A549 (cell line): ENCODE data around the gene VSIG8. TPM values are rescaled to one million over a fixed set of nuclear protein-coding genes. Genes with fewer than 3 reads are reported as not detected.

ENCODE experiments used
- ATAC-seq, 2 experiments: fragments of 200-7000 bp in 1 of 2; fragments of >200 bp in 1 of 2; cut with Nextera tagmentation in 1 of 2; cut with Tn5 transposase in 1 of 2; 3 replicates each; pipeline versions ENCODE4 v1.8.0 to v1.9.1; 2018 to 2020; ENCODE audit warnings: mild to moderate bottlenecking in 1 of 2, moderate library complexity in 1 of 2
- CTCF ChIA-PET: fragments of 300-600 bp; sonication (Branson Sonifier 250); formaldehyde crosslinking; extraction: SDS; loops from one replicate; lab custom pipeline; 2021; ENCODE audit warnings: antibody characterized with exemption, inconsistent platforms; lab: Yijun Ruan, JAX
- POLR2A ChIA-PET: fragments of 350-600 bp; formaldehyde crosslinking; extraction: SDS; loops from one replicate; lab custom pipeline; 2021; ENCODE audit warnings: antibody characterized with exemption, inconsistent platforms; lab: Yijun Ruan, JAX
- DNase-seq, 2 experiments: peaks; one replicate each; pipeline versions ENCODE4 v3.0.0 to v3.0.0-alpha.2; 2011 to 2016; ENCODE audit warnings: low read depth in 1 of 2, low spot score in 1 of 2
- FAIRE-seq: peaks from 2 replicates; lab custom pipeline; 2011; peaks lifted over from hg19 to GRCh38; lab: Jason Lieb, UNC
- H3K27ac ChIP-seq, 2 experiments: fragments of >200 bp; sonication (Bioruptor Twin); formaldehyde crosslinking; 3 replicates each; pipeline ENCODE4 v1.5.1; 2016 to 2017
- H3K4me1 ChIP-seq: fragments of >200 bp; sonication (Bioruptor Twin); formaldehyde crosslinking; 3 replicates; pipeline ENCODE4 v1.6.1; 2016
- H3K4me2 ChIP-seq: fragments of >200 bp; sonication (Bioruptor Twin); formaldehyde crosslinking; 3 replicates; pipeline ENCODE4 v1.6.1; 2016
- H3K4me3 ChIP-seq: fragments of >200 bp; sonication (Bioruptor Twin); formaldehyde crosslinking; 3 replicates; pipeline ENCODE4 v1.5.1; 2016
- H3K9me3 ChIP-seq: fragments of >200 bp; sonication (Bioruptor Twin); formaldehyde crosslinking; 3 replicates; pipeline ENCODE4 v1.6.1; 2016
- BHLHE40 ChIP-seq: IDR thresholded peaks from 2 replicates; pipeline ENCODE4 v1.6.1; 2012; ENCODE audit warnings: low read depth, low read length, inconsistent platforms
- CBX8 ChIP-seq: fragments of 200-600 bp; sonication (generic); IDR thresholded peaks from 2 replicates; pipeline ENCODE4 v1.6.1; 2016
- CHD2 ChIP-seq: fragments of 150-350 bp; IDR thresholded peaks from 2 replicates; pipeline ENCODE4 v1.6.1; 2014; ENCODE audit warnings: low read length; ENCODE audit not compliant: partially characterized antibody
- FOSL2 ChIP-seq, 2 experiments: fragments of 450-650 bp in 1 of 2; fragments of >200 bp in 1 of 2; sonication (Bioruptor Twin) in 1 of 2; formaldehyde crosslinking; IDR thresholded peaks; 2 replicates each; pipeline versions ENCODE4 v1.5.0 to v1.6.1; 2016 to 2020; ENCODE audit warnings: mild to moderate bottlenecking in 1 of 2, moderate library complexity in 1 of 2
- HDAC2 ChIP-seq: fragments of 200-600 bp; sonication (generic); IDR thresholded peaks from 2 replicates; pipeline ENCODE4 v1.6.1; 2016
- HEYL ChIP-seq: fragments of 250-450 bp; sonication (Bioruptor Pico); IDR thresholded peaks from 2 replicates; pipeline ENCODE4 v1.8.0; 2021; ENCODE audit warnings: mild to moderate bottlenecking, moderate library complexity
- HOXA7 ChIP-seq: fragments of 250-450 bp; sonication (Bioruptor Pico); IDR thresholded peaks from 2 replicates; pipeline ENCODE4 v1.5.0; 2020; ENCODE audit warnings: mild to moderate bottlenecking, moderate library complexity
- HOXB13 ChIP-seq: fragments of 250-450 bp; sonication (Bioruptor Pico); IDR thresholded peaks from 2 replicates; pipeline ENCODE4 v1.5.0; 2020; ENCODE audit warnings: low read depth, mild to moderate bottlenecking, moderate library complexity
- JUN ChIP-seq, 2 experiments: fragments of >200 bp; sonication (Bioruptor Twin); formaldehyde crosslinking; IDR thresholded peaks; 2 replicates in 1 of 2; 3 replicates in 1 of 2; pipeline ENCODE4 v1.6.1; 2016 to 2017
- JUNB ChIP-seq: fragments of >200 bp; sonication (Bioruptor Twin); formaldehyde crosslinking; IDR thresholded peaks from 2 replicates; pipeline ENCODE4 v1.6.1; 2016
- KDM1A ChIP-seq: fragments of 200-600 bp; sonication (generic); IDR thresholded peaks from 2 replicates; pipeline ENCODE4 v1.6.1; 2016; ENCODE audit warnings: low read depth, mild to moderate bottlenecking
- KDM5A ChIP-seq: fragments of 200-600 bp; sonication (generic); IDR thresholded peaks from 2 replicates; pipeline ENCODE4 v1.6.1; 2016; ENCODE audit warnings: antibody characterized with exemption, mild to moderate bottlenecking
- MAFK ChIP-seq: fragments of 450-650 bp; IDR thresholded peaks from 2 replicates; pipeline ENCODE4 v1.6.1; 2014; ENCODE audit not compliant: partially characterized antibody
- MAZ ChIP-seq: fragments of 150-350 bp; IDR thresholded peaks from 2 replicates; pipeline ENCODE4 v1.6.1; 2014; ENCODE audit warnings: antibody characterized with exemption, low read depth, low read length, borderline replicate concordance
- NFE2L2 ChIP-seq: fragments of 150-350 bp; conservative IDR thresholded peaks from 2 replicates; pipeline ENCODE4 v1.6.1; 2014; ENCODE audit warnings: low read length
- NPAS2 ChIP-seq: fragments of 250-450 bp; sonication (Bioruptor Pico); IDR thresholded peaks from 2 replicates; pipeline ENCODE4 v1.8.0; 2022; ENCODE audit warnings: mild to moderate bottlenecking, moderate library complexity, borderline replicate concordance
- POLR2AphosphoS2 ChIP-seq: conservative IDR thresholded peaks from 2 replicates; pipeline ENCODE4 v1.6.1; 2012; ENCODE audit warnings: low read length, improper control_type of control experiment, inconsistent platforms
- RAD21 ChIP-seq, 2 experiments: fragments of >200 bp in 1 of 2; sonication (Bioruptor Twin) in 1 of 2; formaldehyde crosslinking in 1 of 2; IDR thresholded peaks in 1 of 2; conservative IDR thresholded peaks in 1 of 2; 2 replicates in 1 of 2; 3 replicates in 1 of 2; pipeline ENCODE4 v1.6.1; 2012 to 2018; ENCODE audit warnings: inconsistent platforms in 1 of 2
- RARB ChIP-seq: fragments of 250-450 bp; sonication (Bioruptor Pico); IDR thresholded peaks from 2 replicates; pipeline ENCODE4 v1.8.0; 2021; ENCODE audit warnings: mild to moderate bottlenecking, moderate library complexity
- SMC3 ChIP-seq: fragments of >200 bp; sonication (Bioruptor Twin); formaldehyde crosslinking; IDR thresholded peaks from 3 replicates; pipeline ENCODE4 v1.6.1; 2018; ENCODE audit warnings: inconsistent platforms
- TFCP2L1 ChIP-seq: fragments of 250-450 bp; sonication (Bioruptor Pico); IDR thresholded peaks from 2 replicates; pipeline ENCODE4 v1.5.0; 2021; ENCODE audit warnings: mild to moderate bottlenecking
- TP53 ChIP-seq: fragments of 250-450 bp; sonication (Bioruptor Pico); IDR thresholded peaks from 2 replicates; pipeline ENCODE4 v1.5.0; 2021; ENCODE audit warnings: mild to moderate bottlenecking, moderate library complexity
- ZC3H11A ChIP-seq: fragments of 450-650 bp; IDR thresholded peaks from 2 replicates; pipeline ENCODE4 v1.6.1; 2014; ENCODE audit warnings: antibody characterized with exemption, mild to moderate bottlenecking
- ZFP36 ChIP-seq: fragments of 450-650 bp; IDR thresholded peaks from 2 replicates; pipeline ENCODE4 v1.6.1; 2014; ENCODE audit warnings: borderline replicate concordance; ENCODE audit not compliant: partially characterized antibody
- ZNF302 ChIP-seq: fragments of 250-450 bp; sonication (Bioruptor Pico); IDR thresholded peaks from 2 replicates; pipeline ENCODE4 v1.9.0; 2021; ENCODE audit warnings: inconsistent platforms, mild to moderate bottlenecking, moderate library complexity
- WGBS: methylation state at CpG from one replicate; pipeline ENCODE4 v1.1.6; 2017; ENCODE audit errors: missing lambda C conversion rate; 5-methylcytosine and 5-hydroxymethylcytosine counted together
- polyA plus RNA-seq, 4 experiments: library from polyadenylated mRNA; depleted of rRNA in 3 of 4; stranded (reverse); fragments of >200 nt; fragmentation: RNase III in 1 of 4; extraction: RNeasy Plus Mini Kit Qiagen cat#74134 plus additional on column Dnase treatment in 1 of 4; gene quantifications; 2 replicates in 3 of 4; 3 replicates in 1 of 4; pipeline ENCODE4 v1.2.3, GENCODE V29; 2011 to 2017
- TF ChIP-seq, protein P1 (sequence below): IDR thresholded peaks from 2 replicates; pipeline ENCODE4 v1.6.1; 2012; ENCODE audit warnings: low read depth, borderline replicate concordance
- TF ChIP-seq, protein P2 (sequence below): IDR thresholded peaks from 2 replicates; pipeline ENCODE4 v1.6.1; 2012
- TF ChIP-seq, protein P3 (sequence below): fragments of 200-600 bp; sonication (generic); IDR thresholded peaks from 2 replicates; pipeline ENCODE4 v1.6.1; 2016; ENCODE audit warnings: antibody characterized with exemption, mild to moderate bottlenecking, moderate library complexity
- TF ChIP-seq, protein P4 (sequence below): fragments of >200 bp; sonication (Bioruptor Twin); formaldehyde crosslinking; IDR thresholded peaks from 3 replicates; pipeline ENCODE4 v1.5.1; 2016

Gene VSIG8
- polyA plus RNA-seq, 2 of the 4 experiments (the other 2 are of a cell fraction), result 0.04 to 0.09 TPM

DNA sequence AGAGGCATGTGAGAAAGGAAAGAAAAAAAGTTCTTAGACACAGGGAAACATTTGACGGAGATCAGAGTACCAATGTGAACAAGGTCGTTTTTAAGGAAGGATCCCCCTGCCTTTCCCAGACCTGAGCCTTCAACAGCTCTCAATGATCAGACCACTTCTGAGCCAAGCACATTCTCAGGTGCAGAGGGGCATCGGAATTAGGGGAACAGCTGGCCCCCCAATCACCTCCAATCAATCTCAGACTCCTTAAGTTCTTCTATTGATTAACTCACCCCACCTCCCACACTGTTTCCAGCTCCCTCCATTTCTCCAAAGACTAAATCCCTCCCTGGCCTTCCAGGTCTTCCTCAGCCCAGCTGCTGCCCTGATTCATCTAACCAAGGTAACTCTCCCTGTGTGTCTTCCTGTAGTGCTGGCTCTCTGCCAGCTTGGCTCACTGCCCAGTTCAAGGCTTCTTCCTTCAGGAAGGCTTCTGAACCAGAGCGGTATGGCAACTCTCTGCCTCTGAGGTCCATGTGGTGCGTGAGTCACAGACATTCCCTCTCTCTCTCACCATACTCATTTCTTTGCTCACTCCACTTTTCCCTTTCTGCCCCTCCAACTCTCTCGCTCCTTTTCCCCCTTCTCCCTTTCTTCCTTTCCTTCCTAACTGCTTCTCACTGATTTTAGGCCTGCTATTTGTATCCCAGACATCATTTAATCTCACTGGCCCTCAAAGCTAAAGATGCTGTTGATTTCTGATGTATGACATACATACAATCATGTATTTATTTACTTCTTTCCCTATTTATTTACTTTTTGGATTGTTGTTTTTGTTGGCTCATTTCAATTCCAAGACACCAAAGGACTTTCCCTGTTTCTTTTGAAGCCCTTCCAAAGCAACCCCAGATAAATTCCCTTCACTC lies 19.4 kb upstream of the VSIG8 start (continued):
- TF ChIP-seq TFCP2L1 (no peak), TP53 (no peak), BHLHE40 (no peak), HEYL (no peak), SMC3 (0 out of 3 replicates have a peak, but pooled peaks have one; percentile 7), JUNB (peak; percentile 62), RAD21 (conservative IDR thresholded peaks at IDR 0.05 in 1 of 2, IDR thresholded peaks at IDR 0.05 in 1 of 2) (0 out of 5 replicates have a peak, but pooled peaks of 1 of the 2 experiments have one; percentile 2), ZFP36 (no peak), JUN (IDR thresholded peaks at IDR 0.05) (peak in 1 of 2 experiments; percentile 60; a peak in 1 of 5 replicates), HOXB13 (no peak)

DNA sequence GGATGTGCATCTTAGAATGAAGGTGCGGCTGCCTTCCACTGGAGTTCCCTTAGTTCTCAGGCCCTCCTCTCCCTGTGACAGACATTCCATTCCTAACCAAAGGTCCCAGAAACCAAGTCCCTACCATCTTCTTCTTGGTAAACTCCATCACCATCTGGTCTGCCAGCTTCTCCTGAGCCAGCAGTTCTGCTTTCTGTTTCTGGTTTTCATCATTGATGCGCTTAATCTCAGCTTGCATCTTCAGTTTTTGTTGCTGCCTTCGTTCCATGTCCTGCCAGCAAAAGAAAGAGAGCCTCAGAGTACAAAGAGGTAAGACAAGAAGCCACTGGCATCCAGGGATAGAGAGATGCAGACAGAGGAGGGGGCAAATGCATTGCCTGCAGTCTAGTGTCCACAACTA lies 18.0 kb upstream of the VSIG8 start:
- no peak for FAIRE-seq
- POLR2A ChIA-PET, result no interaction called here

DNA sequence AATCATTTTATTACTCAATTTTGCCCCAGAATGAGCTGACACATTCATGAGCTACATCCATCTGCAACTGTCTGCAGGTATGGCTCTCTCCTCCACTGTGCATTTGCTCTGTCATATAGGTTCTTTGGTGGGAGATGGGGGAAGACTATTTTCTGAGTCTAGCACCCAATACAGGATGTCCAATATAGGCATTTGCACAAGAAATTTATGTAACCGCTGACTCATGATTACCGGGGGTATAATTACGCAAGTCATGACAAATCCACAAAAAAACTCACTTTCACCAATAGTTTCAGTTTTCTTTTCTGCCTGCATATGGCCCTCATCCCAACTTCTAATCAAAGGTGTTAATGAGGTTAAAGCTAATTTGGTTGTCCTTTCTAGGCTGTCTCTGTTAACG lies 17.5 kb upstream of the VSIG8 start:
- peak overlapping the region; percentile 51 for H3K4me2 ChIP-seq
- FAIRE-seq, result no peak
- 52% methylated on average over 4 of the region's 4 CpGs for WGBS
- DNase-seq, result peak in 1 of 2 experiments; percentile 52
- no peak for ATAC-seq
- peak overlapping the region; percentile 47 to 70 for H3K27ac ChIP-seq
- peaks cover 39% of the 10 kb centered on the region for H3K4me1 ChIP-seq
- H3K9me3 ChIP-seq, result no peaks in the 10 kb centered on the region
- ChIA-PET CTCF (interaction anchor here (0.9 to 5.8 kb wide), 6 partner anchors 11 to 137 kb away, joined by 3 to 64 read pairs (median 8); no protein-coding TSS in a partner anchor), POLR2A (no interaction called here)
- H3K4me3 ChIP-seq, result no peak overlapping the region
- TF ChIP-seq TFCP2L1 (no peak), CBX8 (no peak), NFE2L2 (peak; percentile 96), KDM5A (no peak), MAZ (no peak), HOXB13 (no peak), CHD2 (no peak), JUNB (peak; percentile 52; the same call in 1 of the 2 replicates), KDM1A (no peak), FOSL2 (IDR thresholded peaks at IDR 0.05) (peak; percentile 75), FOSL2 (CRISPR knock-in tag; IDR thresholded peaks at IDR 0.05) (peak; percentile 71), RARB (CRISPR knock-in tag) (no peak), MAFK (peak; percentile 98), NPAS2 (CRISPR knock-in tag) (no peak), HDAC2 (no peak), HOXA7 (CRISPR knock-in tag) (no peak)
- TF ChIP-seq, protein P1, sequence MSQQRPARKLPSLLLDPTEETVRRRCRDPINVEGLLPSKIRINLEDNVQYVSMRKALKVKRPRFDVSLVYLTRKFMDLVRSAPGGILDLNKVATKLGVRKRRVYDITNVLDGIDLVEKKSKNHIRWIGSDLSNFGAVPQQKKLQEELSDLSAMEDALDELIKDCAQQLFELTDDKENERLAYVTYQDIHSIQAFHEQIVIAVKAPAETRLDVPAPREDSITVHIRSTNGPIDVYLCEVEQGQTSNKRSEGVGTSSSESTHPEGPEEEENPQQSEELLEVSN, result no peak
- TF ChIP-seq, protein P2, sequence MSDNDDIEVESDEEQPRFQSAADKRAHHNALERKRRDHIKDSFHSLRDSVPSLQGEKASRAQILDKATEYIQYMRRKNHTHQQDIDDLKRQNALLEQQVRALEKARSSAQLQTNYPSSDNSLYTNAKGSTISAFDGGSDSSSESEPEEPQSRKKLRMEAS, result 0 out of 2 replicates have a peak, but pooled peaks have one; percentile 9
- TF ChIP-seq, protein P3, sequence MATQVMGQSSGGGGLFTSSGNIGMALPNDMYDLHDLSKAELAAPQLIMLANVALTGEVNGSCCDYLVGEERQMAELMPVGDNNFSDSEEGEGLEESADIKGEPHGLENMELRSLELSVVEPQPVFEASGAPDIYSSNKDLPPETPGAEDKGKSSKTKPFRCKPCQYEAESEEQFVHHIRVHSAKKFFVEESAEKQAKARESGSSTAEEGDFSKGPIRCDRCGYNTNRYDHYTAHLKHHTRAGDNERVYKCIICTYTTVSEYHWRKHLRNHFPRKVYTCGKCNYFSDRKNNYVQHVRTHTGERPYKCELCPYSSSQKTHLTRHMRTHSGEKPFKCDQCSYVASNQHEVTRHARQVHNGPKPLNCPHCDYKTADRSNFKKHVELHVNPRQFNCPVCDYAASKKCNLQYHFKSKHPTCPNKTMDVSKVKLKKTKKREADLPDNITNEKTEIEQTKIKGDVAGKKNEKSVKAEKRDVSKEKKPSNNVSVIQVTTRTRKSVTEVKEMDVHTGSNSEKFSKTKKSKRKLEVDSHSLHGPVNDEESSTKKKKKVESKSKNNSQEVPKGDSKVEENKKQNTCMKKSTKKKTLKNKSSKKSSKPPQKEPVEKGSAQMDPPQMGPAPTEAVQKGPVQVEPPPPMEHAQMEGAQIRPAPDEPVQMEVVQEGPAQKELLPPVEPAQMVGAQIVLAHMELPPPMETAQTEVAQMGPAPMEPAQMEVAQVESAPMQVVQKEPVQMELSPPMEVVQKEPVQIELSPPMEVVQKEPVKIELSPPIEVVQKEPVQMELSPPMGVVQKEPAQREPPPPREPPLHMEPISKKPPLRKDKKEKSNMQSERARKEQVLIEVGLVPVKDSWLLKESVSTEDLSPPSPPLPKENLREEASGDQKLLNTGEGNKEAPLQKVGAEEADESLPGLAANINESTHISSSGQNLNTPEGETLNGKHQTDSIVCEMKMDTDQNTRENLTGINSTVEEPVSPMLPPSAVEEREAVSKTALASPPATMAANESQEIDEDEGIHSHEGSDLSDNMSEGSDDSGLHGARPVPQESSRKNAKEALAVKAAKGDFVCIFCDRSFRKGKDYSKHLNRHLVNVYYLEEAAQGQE, result no peak
- TF ChIP-seq, protein P4, sequence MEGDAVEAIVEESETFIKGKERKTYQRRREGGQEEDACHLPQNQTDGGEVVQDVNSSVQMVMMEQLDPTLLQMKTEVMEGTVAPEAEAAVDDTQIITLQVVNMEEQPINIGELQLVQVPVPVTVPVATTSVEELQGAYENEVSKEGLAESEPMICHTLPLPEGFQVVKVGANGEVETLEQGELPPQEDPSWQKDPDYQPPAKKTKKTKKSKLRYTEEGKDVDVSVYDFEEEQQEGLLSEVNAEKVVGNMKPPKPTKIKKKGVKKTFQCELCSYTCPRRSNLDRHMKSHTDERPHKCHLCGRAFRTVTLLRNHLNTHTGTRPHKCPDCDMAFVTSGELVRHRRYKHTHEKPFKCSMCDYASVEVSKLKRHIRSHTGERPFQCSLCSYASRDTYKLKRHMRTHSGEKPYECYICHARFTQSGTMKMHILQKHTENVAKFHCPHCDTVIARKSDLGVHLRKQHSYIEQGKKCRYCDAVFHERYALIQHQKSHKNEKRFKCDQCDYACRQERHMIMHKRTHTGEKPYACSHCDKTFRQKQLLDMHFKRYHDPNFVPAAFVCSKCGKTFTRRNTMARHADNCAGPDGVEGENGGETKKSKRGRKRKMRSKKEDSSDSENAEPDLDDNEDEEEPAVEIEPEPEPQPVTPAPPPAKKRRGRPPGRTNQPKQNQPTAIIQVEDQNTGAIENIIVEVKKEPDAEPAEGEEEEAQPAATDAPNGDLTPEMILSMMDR, result no peak

More for the DNA sequence above, 18.0 kb upstream of the VSIG8 start:
- no peak for ATAC-seq
- no peak for DNase-seq
- 89% methylated on average over 3 of the region's 3 CpGs for WGBS
- Histone ChIP-seq H3K27ac (peak overlapping the region; percentile 47 to 70), H3K4me1 (peaks cover 39% of the 10 kb centered on the region), H3K4me2 (peak overlapping the region; percentile 51), H3K4me3 (no peak overlapping the region)
- CTCF ChIA-PET, result interaction anchor here (0.9 to 5.8 kb wide), 6 partner anchors 11 to 137 kb away, joined by 3 to 64 read pairs (median 6); partner anchors contain the start of genes DUSP23 and FCRL6
- TF ChIP-seq POLR2AphosphoS2 (no peak), ZC3H11A (no peak), JUNB (no peak), ZNF302 (CRISPR knock-in tag) (no peak), MAFK (no peak)
- TF ChIP-seq, protein P2, result 0 out of 2 replicates have a peak, but pooled peaks have one; percentile 6
- TF ChIP-seq, all 56 proteins: peak for 1
- H3K9me3 ChIP-seq, result no peaks in the 10 kb centered on the region
